Fibroblast of lung (primary cell): ENCODE results near the gene SLC10A6. TPM values are rescaled to one million over a fixed set of nuclear protein-coding genes. Genes with fewer than 3 reads are reported as not detected.

Source experiments
- DNase-seq, 2 donors: peaks; one replicate each; pipeline versions ENCODE4 v3.0.0 to v3.0.0-alpha.2; 2010; ENCODE audit warnings: low read depth in 2 of 2
- H2AFZ ChIP-seq: 2 replicates; pipeline ENCODE4 v1.5.1; 2012; ENCODE audit warnings: low read length, control low read depth, inconsistent platforms
- H3K27ac ChIP-seq: 2 replicates; pipeline ENCODE4 v1.5.1; 2011; ENCODE audit warnings: low read length, control low read depth; ENCODE audit not compliant: insufficient read depth
- H3K27me3 ChIP-seq: 2 replicates; pipeline ENCODE4 v1.5.1; 2011; ENCODE audit warnings: mild to moderate bottlenecking, low read length; ENCODE audit not compliant: control insufficient read depth, insufficient read depth
- H3K36me3 ChIP-seq: 2 replicates; pipeline ENCODE4 v1.5.1; 2011; ENCODE audit warnings: low read length; ENCODE audit not compliant: control insufficient read depth, insufficient read depth
- H3K4me1 ChIP-seq: 2 replicates; pipeline ENCODE4 v1.5.1; 2011; ENCODE audit warnings: low read length; ENCODE audit not compliant: control insufficient read depth, insufficient read depth; ENCODE audit errors: extremely low read depth
- H3K4me2 ChIP-seq: 2 replicates; pipeline ENCODE4 v1.5.1; 2011; ENCODE audit warnings: low read length, control low read depth; ENCODE audit not compliant: insufficient read depth; ENCODE audit errors: extremely low read depth
- H3K4me3 ChIP-seq, 4 experiments: fragments of 200-600 bp in 1 of 4; sonication (generic) in 1 of 4; replicated peaks in 1 of 4; 2 replicates each; pipeline ENCODE4 v1.5.1; 2011 to 2016; ENCODE audit warnings: low read length in 4 of 4, low read depth in 3 of 4, mild to moderate bottlenecking in 3 of 4, control low read depth in 2 of 4, inconsistent platforms in 1 of 4, mixed read lengths in 1 of 4; ENCODE audit not compliant: insufficient read depth in 1 of 4; ENCODE audit errors: control extremely low read depth in 1 of 4
- H3K79me2 ChIP-seq: 2 replicates; pipeline ENCODE4 v1.5.1; 2012; ENCODE audit warnings: mild to moderate bottlenecking, low read length, inconsistent platforms; ENCODE audit not compliant: control insufficient read depth, insufficient read depth
- H3K9ac ChIP-seq: 2 replicates; pipeline ENCODE4 v1.5.1; 2011; ENCODE audit warnings: mild to moderate bottlenecking, low read length, control low read depth; ENCODE audit not compliant: insufficient read depth
- H3K9me3 ChIP-seq: 2 replicates; pipeline ENCODE4 v1.5.1; 2012; ENCODE audit warnings: low read depth, low read length; ENCODE audit not compliant: control insufficient read depth, insufficient read depth
- H4K20me1 ChIP-seq: 2 replicates; pipeline ENCODE4 v1.5.1; 2011; ENCODE audit warnings: low read length; ENCODE audit not compliant: control insufficient read depth, insufficient read depth; ENCODE audit errors: extremely low read depth
- EZH2 ChIP-seq: IDR thresholded peaks from 2 replicates; pipeline ENCODE4 v1.5.1; 2012; ENCODE audit warnings: low read length, control low read depth, mild to moderate bottlenecking; ENCODE audit errors: missing control alignments
- polyA plus RNA-seq, 2 donors: library from polyadenylated mRNA; depleted of rRNA in 1 of 2; stranded (reverse) in 1 of 2; unstranded in 1 of 2; fragments of >200 nt; gene quantifications; 2 replicates each; pipeline ENCODE4 v1.2.1, GENCODE V29; 2011 to 2012; ENCODE audit warnings: missing spikeins in 1 of 2
- total RNA-seq: library from RNA; depleted of rRNA; stranded (reverse); fragments of >200 nt; gene quantifications from 2 replicates; pipeline ENCODE4 v1.2.1, GENCODE V29; 2014
- TF ChIP-seq, protein P1 (sequence below), 2 donors: IDR thresholded peaks in 1 of 2; conservative IDR thresholded peaks in 1 of 2; 1 replicate in 1 of 2; 2 replicates in 1 of 2; pipeline ENCODE4 v1.5.1; 2011 to 2012; ENCODE audit warnings: low read length in 2 of 2, control low read depth in 1 of 2, inconsistent platforms in 1 of 2, low read depth in 1 of 2, mild to moderate bottlenecking in 1 of 2

The SLC10A6 gene
- total and polyA plus RNA-seq, 2 donors (not counting 1 experiment from before 2014, with no cell fraction given), result 0.66 TPM; not detected in 1

- TF ChIP-seq, protein P1, sequence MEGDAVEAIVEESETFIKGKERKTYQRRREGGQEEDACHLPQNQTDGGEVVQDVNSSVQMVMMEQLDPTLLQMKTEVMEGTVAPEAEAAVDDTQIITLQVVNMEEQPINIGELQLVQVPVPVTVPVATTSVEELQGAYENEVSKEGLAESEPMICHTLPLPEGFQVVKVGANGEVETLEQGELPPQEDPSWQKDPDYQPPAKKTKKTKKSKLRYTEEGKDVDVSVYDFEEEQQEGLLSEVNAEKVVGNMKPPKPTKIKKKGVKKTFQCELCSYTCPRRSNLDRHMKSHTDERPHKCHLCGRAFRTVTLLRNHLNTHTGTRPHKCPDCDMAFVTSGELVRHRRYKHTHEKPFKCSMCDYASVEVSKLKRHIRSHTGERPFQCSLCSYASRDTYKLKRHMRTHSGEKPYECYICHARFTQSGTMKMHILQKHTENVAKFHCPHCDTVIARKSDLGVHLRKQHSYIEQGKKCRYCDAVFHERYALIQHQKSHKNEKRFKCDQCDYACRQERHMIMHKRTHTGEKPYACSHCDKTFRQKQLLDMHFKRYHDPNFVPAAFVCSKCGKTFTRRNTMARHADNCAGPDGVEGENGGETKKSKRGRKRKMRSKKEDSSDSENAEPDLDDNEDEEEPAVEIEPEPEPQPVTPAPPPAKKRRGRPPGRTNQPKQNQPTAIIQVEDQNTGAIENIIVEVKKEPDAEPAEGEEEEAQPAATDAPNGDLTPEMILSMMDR (conservative IDR thresholded peaks at IDR 0.05 in 1 of 2, IDR thresholded peaks at IDR 0.05 in 1 of 2; ENCODE audit: low read depth in 1 of 2, low read length in 2 of 2), result no peak
- TF ChIP-seq EZH2, result no peak
- Histone ChIP-seq H3K4me3 (peak overlapping the region; percentile 72 to 86 (median 76)), H4K20me1 (no peaks in the 10 kb centered on the region), H3K9ac (peak overlapping the region; percentile 71), H2AFZ (peak overlapping the region; percentile 94), H3K27ac (peak overlapping the region; percentile 70), H3K79me2 (no peaks in the 10 kb centered on the region), H3K4me2 (peak overlapping the region; percentile 97), H3K36me3 (no peaks in the 10 kb centered on the region), H3K9me3 (no peaks in the 10 kb centered on the region), H3K4me1 (peaks cover 2% of the 10 kb centered on the region), H3K27me3 (no peaks in the 10 kb centered on the region)
- DNase-seq, result peak in 1 of 2 donors; percentile 38
Measured at GRCh38 chr4:86892636-86892960, 43.4 kb upstream of the SLC10A6 start.

DNA sequence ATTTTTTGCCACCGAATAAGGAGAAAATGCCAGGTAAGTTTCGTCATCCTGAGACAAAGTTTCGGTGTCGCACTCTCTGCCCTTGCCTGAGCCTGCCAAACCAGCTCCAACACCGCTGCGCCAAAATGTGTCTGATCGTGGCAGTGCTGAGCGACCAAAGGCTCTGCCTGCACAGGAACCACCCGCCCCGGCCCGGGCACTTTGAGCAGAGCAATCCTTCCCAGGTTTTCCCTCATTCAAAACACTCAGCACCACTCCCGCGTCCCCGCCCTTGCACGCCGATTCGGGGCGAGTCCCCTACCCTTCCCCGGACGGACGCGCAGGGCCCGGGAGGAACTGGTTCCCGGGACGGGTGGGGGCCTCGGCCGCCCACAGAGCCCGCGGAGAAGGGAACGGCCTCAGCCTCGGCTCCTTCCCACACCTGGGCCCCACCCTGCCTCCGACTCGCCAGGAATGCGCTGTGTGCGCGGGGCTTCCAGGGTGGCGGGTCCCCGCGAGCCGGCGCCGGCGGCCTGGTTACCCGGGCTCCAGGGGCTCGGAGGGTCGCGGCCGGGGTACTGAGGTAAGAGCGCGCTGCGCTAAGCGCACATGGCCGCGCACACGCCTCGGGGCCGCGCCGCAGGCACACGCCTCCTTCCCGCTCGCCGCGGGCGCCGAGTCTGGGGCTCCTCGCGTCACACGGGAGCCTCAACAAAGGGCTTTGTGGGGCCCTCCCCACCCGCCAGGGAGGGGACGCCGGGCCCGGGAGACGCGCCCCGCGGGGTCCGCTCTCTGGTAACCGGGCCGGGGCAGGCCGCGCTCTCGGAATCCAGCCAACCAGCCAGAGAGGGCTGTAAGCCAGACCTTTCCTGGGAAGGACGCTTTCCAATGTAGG is 42.8 kb upstream of the SLC10A6 start, which contains the start of gene C4orf36:
C4orf36 (minus strand) TSS at position 661 of the 874 bp plus-strand sequence. CDS start 902 bp downstream, outside the sequence.
- Histone ChIP-seq H3K9ac (peak within 1 kb of the TSS; percentile 71), H3K4me1 (peaks cover 2% of the 10 kb centered on the region), H3K4me2 (peak within 1 kb of the TSS; percentile 97), H3K27ac (peak within 1 kb of the TSS; percentile 70), H3K4me3 (peak within 1 kb of the TSS; percentile 72 to 86 (median 76)), H4K20me1 (no peaks in the 10 kb centered on the region), H2AFZ (peak within 1 kb of the TSS; percentile 94), H3K9me3 (no peaks in the 10 kb centered on the region), H3K79me2 (no peaks in the 10 kb centered on the region), H3K36me3 (no peaks in the 10 kb centered on the region), H3K27me3 (no peaks in the 10 kb centered on the region)
- no peak for TF ChIP-seq EZH2
- TF ChIP-seq, protein P1 (conservative IDR thresholded peaks at IDR 0.05 in 1 of 2, IDR thresholded peaks at IDR 0.05 in 1 of 2; ENCODE audit: low read depth in 1 of 2, low read length in 2 of 2), result no peak
- DNase-seq, result peak; percentile 45 to 48

GRCh38 chr4:86890790-86891189 is 41.6 kb upstream of the SLC10A6 start:
- Histone ChIP-seq H2AFZ (no peak overlapping the region), H3K36me3 (no peaks in the 10 kb centered on the region), H3K27ac (no peak overlapping the region), H3K79me2 (no peaks in the 10 kb centered on the region), H3K4me1 (peaks cover 2% of the 10 kb centered on the region), H3K4me2 (no peak overlapping the region), H3K4me3 (no peak overlapping the region), H3K27me3 (no peaks in the 10 kb centered on the region), H3K9me3 (no peaks in the 10 kb centered on the region), H4K20me1 (no peaks in the 10 kb centered on the region), H3K9ac (no peak overlapping the region)
- TF ChIP-seq EZH2, result no peak
- TF ChIP-seq, protein P1 (conservative IDR thresholded peaks at IDR 0.05 in 1 of 2, IDR thresholded peaks at IDR 0.05 in 1 of 2; ENCODE audit: low read depth in 1 of 2, low read length in 2 of 2), result no peak
- peak in 1 of 2 donors; percentile 42 for DNase-seq
